Transverse colon (tissue), 1 donor: ENCODE data around the gene EVI5.
"Not testable (repeated sequence)": the region's sequence is repeated elsewhere in the genome, so short reads cannot be mapped to it uniquely, and the experiment has no call there.

ENCODE experiments used
- EP300 ChIP-seq: sonication (generic); formaldehyde crosslinking; IDR thresholded peaks from one replicate; pipeline ENCODE4 v1.6.1; 2017; ENCODE audit warnings: antibody characterized with exemption, low read depth
- POLR2A ChIP-seq: fragments of 450-650 bp; IDR thresholded peaks from one replicate; pipeline ENCODE4 v1.6.1; 2016; ENCODE audit warnings: antibody characterized with exemption, mild to moderate bottlenecking, moderate library complexity

- not testable (repeated sequence) for TF ChIP-seq EP300, POLR2A
Observed at GRCh38 chr1:92783550-92783949, 1.4 kb downstream of the EVI5 start.
